Stimulated activated memory B cell treated with anti-CD40 and anti-IgM and Interleukin-4, amounts not matched to agents 10 μg/mL and 1 μg/mL and 100 μg/mL, for 72 hours (primary cell): ENCODE results near the gene BTBD9.
A peak's percentile ranks its signal among the peaks of the same experiment; 100 is the strongest.

Source experiments
- ATAC-seq: fragments of 150-1000 bp; cut with Tn5 transposase; 2 replicates; pipeline ENCODE4 v1.10.0; 2021
- H3K27ac Mint-ChIP-seq: one replicate; pipeline ENCODE4 v1.8.0; 2022; ENCODE audit warnings: mild to moderate bottlenecking, mixed read lengths
- H3K27me3 Mint-ChIP-seq: one replicate; pipeline ENCODE4 v1.8.0; 2022; ENCODE audit warnings: mixed read lengths
- H3K36me3 Mint-ChIP-seq: one replicate; pipeline ENCODE4 v1.8.0; 2022; ENCODE audit warnings: mixed read lengths
- H3K4me1 Mint-ChIP-seq: one replicate; pipeline ENCODE4 v1.8.0; 2022; ENCODE audit warnings: mixed read lengths
- H3K4me3 Mint-ChIP-seq: one replicate; pipeline ENCODE4 v1.8.0; 2022; ENCODE audit warnings: mild to moderate bottlenecking, moderate library complexity, mixed read lengths
- H3K9me3 Mint-ChIP-seq: one replicate; pipeline ENCODE4 v1.8.0; 2022; ENCODE audit warnings: mixed read lengths

BTBD9 gene

GRCh38 chr6:38215225-38215624 lies 424.5 kb downstream of the BTBD9 start:
- no peak for ATAC-seq
- peaks cover 3% of the 10 kb centered on the region for H3K9me3 Mint-ChIP-seq
- H3K4me1 Mint-ChIP-seq: no peaks in the 10 kb centered on the region
- H3K27ac Mint-ChIP-seq: peak overlapping the region; percentile 24
- no peaks in the 10 kb centered on the region for H3K27me3 Mint-ChIP-seq
- peaks cover 4% of the 10 kb centered on the region for H3K36me3 Mint-ChIP-seq
- no peak overlapping the region for H3K4me3 Mint-ChIP-seq

- Mint-ChIP-seq H3K36me3 (no peaks in the 10 kb centered on the region), H3K9me3 (no peaks in the 10 kb centered on the region), H3K4me1 (no peaks in the 10 kb centered on the region), H3K4me3 (no peak overlapping the region), H3K27me3 (no peaks in the 10 kb centered on the region), H3K27ac (no peak overlapping the region)
- no peak for ATAC-seq
These were observed 425.6 kb downstream of the BTBD9 start for GRCh38 chr6:38214159-38214558.

GRCh38 chr6:38213251-38213658 lies 426.5 kb downstream of the BTBD9 start:
- H3K9me3 Mint-ChIP-seq: no peaks in the 10 kb centered on the region
- no peak overlapping the region for H3K27ac Mint-ChIP-seq
- H3K4me3 Mint-ChIP-seq: no peak overlapping the region
- H3K4me1 Mint-ChIP-seq: no peaks in the 10 kb centered on the region
- H3K27me3 Mint-ChIP-seq: no peaks in the 10 kb centered on the region
- no peaks in the 10 kb centered on the region for H3K36me3 Mint-ChIP-seq
- ATAC-seq: no peak

DNA sequence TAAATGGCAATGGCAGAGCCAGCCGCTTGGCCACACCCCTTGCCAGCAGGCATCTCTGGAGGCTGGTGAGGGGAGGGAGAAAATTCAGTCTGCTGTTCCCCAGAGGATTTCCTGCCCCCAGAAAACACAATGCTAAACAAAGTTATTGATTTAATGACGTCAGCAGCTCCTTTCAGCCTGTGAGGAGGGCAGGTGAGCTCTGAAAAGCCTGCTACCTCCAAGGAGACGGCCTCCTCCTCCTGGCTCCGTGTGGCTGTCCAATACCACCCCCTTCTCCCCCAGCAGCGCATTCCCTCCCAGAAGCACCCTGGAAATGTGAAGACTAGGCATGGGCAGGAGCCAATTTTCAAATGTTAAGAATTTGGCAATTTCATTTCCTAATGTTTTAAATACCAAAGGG lies 427.1 kb downstream of the BTBD9 start:
- H3K27me3 Mint-ChIP-seq: no peaks in the 10 kb centered on the region
- no peak overlapping the region for H3K4me3 Mint-ChIP-seq
- H3K9me3 Mint-ChIP-seq: no peaks in the 10 kb centered on the region
- no peak for ATAC-seq
- H3K4me1 Mint-ChIP-seq: no peaks in the 10 kb centered on the region
- H3K36me3 Mint-ChIP-seq: no peaks in the 10 kb centered on the region
- H3K27ac Mint-ChIP-seq: no peak overlapping the region

DNA sequence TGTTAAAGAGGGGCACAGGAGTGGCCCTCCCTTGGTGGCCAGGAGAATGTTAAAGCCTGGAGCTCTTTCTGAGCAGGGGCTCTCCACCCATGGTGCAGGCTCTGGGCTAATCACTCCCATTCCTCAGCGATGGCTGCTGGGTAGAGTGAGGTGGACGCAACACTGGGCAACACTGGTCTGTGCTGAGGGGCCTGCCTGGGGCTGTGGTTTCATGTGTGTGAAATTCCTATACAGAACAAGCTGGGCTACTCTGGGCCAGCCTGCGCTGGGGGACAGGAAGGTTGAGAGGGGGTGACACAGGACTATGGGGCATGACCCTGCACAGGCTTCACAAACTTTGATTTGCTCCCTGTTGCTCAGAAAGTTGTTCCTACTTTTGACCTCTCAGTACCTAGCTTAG lies 427.6 kb downstream of the BTBD9 start:
- ATAC-seq: no peak
- H3K4me1 Mint-ChIP-seq: no peaks in the 10 kb centered on the region
- no peaks in the 10 kb centered on the region for H3K27me3 Mint-ChIP-seq
- no peak overlapping the region for H3K27ac Mint-ChIP-seq
- no peaks in the 10 kb centered on the region for H3K9me3 Mint-ChIP-seq
- peaks cover 4% of the 10 kb centered on the region for H3K36me3 Mint-ChIP-seq
- no peak overlapping the region for H3K4me3 Mint-ChIP-seq

DNA sequence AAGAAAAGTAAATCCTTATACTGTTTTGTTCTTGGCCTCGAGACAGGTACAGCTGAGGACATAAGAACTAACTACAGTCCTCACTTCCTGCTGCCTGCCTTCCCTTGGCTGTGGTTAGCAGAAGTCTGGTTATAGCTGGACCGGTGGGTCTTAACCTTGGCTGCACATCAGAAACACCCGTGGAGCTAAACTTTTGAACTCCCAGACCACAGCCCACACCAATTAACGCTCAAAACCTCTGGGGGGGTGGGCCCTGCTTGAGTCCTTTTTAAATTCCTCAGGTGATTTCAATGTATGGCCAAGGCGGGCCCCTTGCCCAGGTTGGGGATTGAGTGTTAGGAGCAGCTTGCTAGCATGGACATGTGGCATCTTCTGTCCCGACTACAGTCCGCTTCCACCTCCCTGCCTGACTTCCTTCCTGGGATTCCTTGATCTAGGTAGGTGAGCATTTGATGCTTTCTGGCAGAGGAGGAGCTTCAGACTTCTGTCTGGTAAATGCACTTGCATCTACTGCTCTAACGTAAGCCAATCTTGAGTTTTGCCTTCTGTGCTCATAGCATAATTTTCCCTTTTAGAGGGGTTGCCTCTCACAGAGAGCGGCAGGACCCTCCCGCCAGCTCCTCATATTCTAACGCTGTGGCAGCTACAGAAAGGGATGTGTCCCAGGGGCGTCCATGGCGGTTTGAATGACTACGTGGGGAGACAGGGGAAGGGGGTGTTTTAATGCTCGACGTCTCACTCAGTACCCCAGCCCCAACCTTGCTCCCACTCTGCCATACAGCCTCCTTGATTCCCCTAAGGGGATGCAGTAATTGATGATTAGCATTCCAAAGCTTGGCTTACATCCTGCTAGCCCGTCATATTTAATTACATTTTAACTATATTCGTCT lies 430.1 kb downstream of the BTBD9 start:
- Mint-ChIP-seq H3K9me3 (peaks cover 3% of the 10 kb centered on the region), H3K4me1 (no peaks in the 10 kb centered on the region), H3K27ac (no peak overlapping the region), H3K27me3 (no peaks in the 10 kb centered on the region), H3K4me3 (no peak overlapping the region), H3K36me3 (peaks cover 22% of the 10 kb centered on the region)
- ATAC-seq: peak; percentile 43

DNA sequence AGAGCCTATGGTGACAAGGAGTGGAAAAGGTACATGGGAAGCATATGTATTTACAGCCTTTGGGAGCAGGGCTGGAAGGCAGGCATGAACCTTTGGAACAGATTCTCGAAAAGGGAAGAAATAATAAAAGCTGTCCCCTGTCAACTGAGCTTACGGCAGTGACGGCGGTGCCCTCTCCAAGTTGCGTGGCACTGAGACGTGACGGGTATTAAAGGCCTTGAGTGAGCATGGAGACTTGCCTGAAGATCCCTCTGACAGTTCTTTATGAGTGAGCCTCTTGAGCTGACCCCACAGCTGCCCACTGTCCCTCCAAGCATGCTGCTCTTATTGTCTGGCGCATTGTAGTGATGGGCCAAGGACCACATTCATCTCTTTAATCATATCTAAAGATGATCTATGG lies 431.7 kb downstream of the BTBD9 start:
- Mint-ChIP-seq H3K36me3 (peaks cover 33% of the 10 kb centered on the region), H3K4me1 (no peaks in the 10 kb centered on the region), H3K27me3 (no peaks in the 10 kb centered on the region), H3K27ac (no peak overlapping the region), H3K4me3 (no peak overlapping the region), H3K9me3 (peaks cover 6% of the 10 kb centered on the region)
- no peak for ATAC-seq

- Mint-ChIP-seq H3K36me3 (peaks cover 33% of the 10 kb centered on the region), H3K27me3 (no peaks in the 10 kb centered on the region), H3K9me3 (peaks cover 6% of the 10 kb centered on the region), H3K4me3 (no peak overlapping the region), H3K27ac (no peak overlapping the region), H3K4me1 (no peaks in the 10 kb centered on the region)
- ATAC-seq: no peak
These were observed 432.4 kb downstream of the BTBD9 start for GRCh38 chr6:38207375-38207774.

DNA sequence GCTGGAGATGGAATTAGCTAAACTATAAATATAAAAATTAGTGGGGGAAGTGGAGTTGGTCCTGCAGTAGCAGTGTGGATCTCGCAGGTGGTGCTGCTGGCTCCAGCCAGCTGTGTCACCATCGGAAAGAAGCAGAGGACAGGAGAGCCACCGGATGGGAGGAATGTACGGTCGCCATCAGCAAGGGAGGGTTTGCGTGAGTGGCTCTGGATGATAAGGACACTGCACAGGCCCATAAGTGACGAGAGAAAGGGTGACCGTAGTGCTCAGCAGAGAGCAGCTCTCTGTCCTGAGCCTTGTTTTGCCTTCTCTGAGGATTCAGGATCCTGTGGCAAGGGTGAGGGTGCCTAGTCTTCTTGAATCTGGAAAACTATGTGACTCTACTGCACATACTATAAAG lies 441.5 kb downstream of the BTBD9 start:
- no peaks in the 10 kb centered on the region for H3K27me3 Mint-ChIP-seq
- peaks cover 31% of the 10 kb centered on the region for H3K36me3 Mint-ChIP-seq
- H3K4me1 Mint-ChIP-seq: peaks cover 16% of the 10 kb centered on the region
- no peaks in the 10 kb centered on the region for H3K9me3 Mint-ChIP-seq
- H3K4me3 Mint-ChIP-seq: no peak overlapping the region
- no peak for ATAC-seq
- H3K27ac Mint-ChIP-seq: no peak overlapping the region

GRCh38 chr6:38195113-38195635 lies 444.6 kb downstream of the BTBD9 start:
- Mint-ChIP-seq H3K27me3 (no peaks in the 10 kb centered on the region), H3K9me3 (no peaks in the 10 kb centered on the region)
- ATAC-seq: no peak

DNA sequence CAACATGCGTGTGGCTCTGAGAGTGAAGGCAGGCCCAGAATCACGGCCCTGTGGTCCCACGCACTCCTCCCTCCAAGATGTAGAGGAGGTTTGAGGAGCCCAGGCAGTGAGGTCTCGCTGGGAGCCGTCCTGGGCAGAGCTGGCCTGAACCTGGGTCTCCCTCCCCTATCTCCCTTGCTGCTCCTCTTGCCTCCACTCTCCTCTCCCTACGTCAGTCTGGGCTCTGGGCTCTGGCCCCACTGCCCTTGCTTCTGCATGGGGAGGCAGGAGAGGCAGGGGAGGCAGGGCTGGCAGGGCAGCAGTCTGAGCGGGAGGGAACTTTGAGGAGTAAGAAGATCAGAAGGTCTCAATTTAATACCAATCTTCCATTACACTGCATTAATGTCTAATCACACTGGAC lies 445.1 kb downstream of the BTBD9 start:
- ATAC-seq: no peak
- Mint-ChIP-seq H3K36me3 (peaks cover 26% of the 10 kb centered on the region), H3K9me3 (no peaks in the 10 kb centered on the region)

More at GRCh38 chr6:38195113-38195635, 444.6 kb downstream of the BTBD9 start:
- Mint-ChIP-seq H3K4me3 (no peak overlapping the region), H3K27ac (no peak overlapping the region), H3K4me1 (peaks cover 4% of the 10 kb centered on the region), H3K36me3 (peaks cover 28% of the 10 kb centered on the region)

GRCh38 chr6:38194282-38194572 lies 445.5 kb downstream of the BTBD9 start:
- no peaks in the 10 kb centered on the region for H3K4me1 Mint-ChIP-seq
- H3K9me3 Mint-ChIP-seq: no peaks in the 10 kb centered on the region
- H3K4me3 Mint-ChIP-seq: no peak overlapping the region
- no peak for ATAC-seq
- no peak overlapping the region for H3K27ac Mint-ChIP-seq
- H3K36me3 Mint-ChIP-seq: peaks cover 26% of the 10 kb centered on the region
- no peaks in the 10 kb centered on the region for H3K27me3 Mint-ChIP-seq

More for the DNA sequence above, 445.1 kb downstream of the BTBD9 start:
- no peaks in the 10 kb centered on the region for H3K27me3 Mint-ChIP-seq
- no peak overlapping the region for H3K27ac Mint-ChIP-seq
- no peaks in the 10 kb centered on the region for H3K4me1 Mint-ChIP-seq
- H3K4me3 Mint-ChIP-seq: no peak overlapping the region

GRCh38 chr6:38193481-38194281 lies 446.0 kb downstream of the BTBD9 start:
- ATAC-seq: no peak
- peaks cover 26% of the 10 kb centered on the region for H3K36me3 Mint-ChIP-seq
- H3K4me3 Mint-ChIP-seq: no peak overlapping the region
- H3K27me3 Mint-ChIP-seq: no peaks in the 10 kb centered on the region
- no peaks in the 10 kb centered on the region for H3K9me3 Mint-ChIP-seq
- H3K4me1 Mint-ChIP-seq: no peaks in the 10 kb centered on the region
- H3K27ac Mint-ChIP-seq: no peak overlapping the region

GRCh38 chr6:38193051-38193450 lies 446.7 kb downstream of the BTBD9 start:
- no peak overlapping the region for H3K4me3 Mint-ChIP-seq
- no peaks in the 10 kb centered on the region for H3K4me1 Mint-ChIP-seq
- H3K9me3 Mint-ChIP-seq: no peaks in the 10 kb centered on the region
- H3K36me3 Mint-ChIP-seq: peaks cover 26% of the 10 kb centered on the region
- ATAC-seq: no peak
- H3K27me3 Mint-ChIP-seq: no peaks in the 10 kb centered on the region
- H3K27ac Mint-ChIP-seq: no peak overlapping the region

- no peaks in the 10 kb centered on the region for H3K4me1 Mint-ChIP-seq
- H3K27ac Mint-ChIP-seq: no peak overlapping the region
- H3K27me3 Mint-ChIP-seq: no peaks in the 10 kb centered on the region
- H3K9me3 Mint-ChIP-seq: no peaks in the 10 kb centered on the region
- no peak overlapping the region for H3K4me3 Mint-ChIP-seq
- peaks cover 26% of the 10 kb centered on the region for H3K36me3 Mint-ChIP-seq
- no peak for ATAC-seq
These were observed 447.2 kb downstream of the BTBD9 start for GRCh38 chr6:38192487-38192886.

GRCh38 chr6:38192011-38192410 lies 447.7 kb downstream of the BTBD9 start:
- H3K36me3 Mint-ChIP-seq: peaks cover 30% of the 10 kb centered on the region
- H3K27ac Mint-ChIP-seq: no peak overlapping the region
- no peaks in the 10 kb centered on the region for H3K4me1 Mint-ChIP-seq
- no peaks in the 10 kb centered on the region for H3K9me3 Mint-ChIP-seq
- H3K27me3 Mint-ChIP-seq: no peaks in the 10 kb centered on the region
- H3K4me3 Mint-ChIP-seq: no peak overlapping the region
- ATAC-seq: no peak
